ENCODE results near the gene NUP35.
"Not testable (repeated sequence)": the region's sequence is repeated elsewhere in the genome, so short reads cannot be mapped to it uniquely, and the experiment has no call there.

The NUP35 gene

GRCh38 chr2:183113630-183114029, 10.6 kb upstream of the NUP35 start:
- Histone ChIP-seq H3K9ac (ENCODE audit: low read depth, low read length) (no peak overlapping the region), H3K4me1 (ENCODE audit: insufficient read depth, low read length) (no peaks in the 10 kb centered on the region), H3K36me3 (ENCODE audit: insufficient read depth, low read length) (no peaks in the 10 kb centered on the region), H3K9me3 (ENCODE audit: control insufficient read depth, insufficient read depth, low read length) (no peaks in the 10 kb centered on the region)

GRCh38 chr2:183117226-183117625, 7.0 kb upstream of the NUP35 start:
- no peaks in the 10 kb centered on the region for H3K4me1 ChIP-seq (ENCODE audit: insufficient read depth, low read length)
- H3K36me3 ChIP-seq (ENCODE audit: insufficient read depth, low read length) = no peaks in the 10 kb centered on the region
- H3K9me3 ChIP-seq (ENCODE audit: control insufficient read depth, insufficient read depth, low read length) = no peaks in the 10 kb centered on the region
- H3K9ac ChIP-seq (ENCODE audit: low read depth, low read length) = no peak overlapping the region

GRCh38 chr2:183123117-183123958, 905 bp upstream of the NUP35 start:
- Histone ChIP-seq H3K36me3 (ENCODE audit: insufficient read depth, low read length) (no peaks in the 10 kb centered on the region), H3K4me1 (ENCODE audit: insufficient read depth, low read length) (no peaks in the 10 kb centered on the region), H3K9ac (ENCODE audit: low read depth, low read length) (peak overlapping the region; percentile 83), H3K9me3 (ENCODE audit: control insufficient read depth, insufficient read depth, low read length) (no peaks in the 10 kb centered on the region)

- Histone ChIP-seq H3K9ac (ENCODE audit: low read depth, low read length) (peak overlapping the region; percentile 83), H3K9me3 (ENCODE audit: control insufficient read depth, insufficient read depth, low read length) (no peaks in the 10 kb centered on the region), H3K4me1 (ENCODE audit: insufficient read depth, low read length) (no peaks in the 10 kb centered on the region), H3K36me3 (ENCODE audit: insufficient read depth, low read length) (no peaks in the 10 kb centered on the region)
These were observed 353 bp upstream of the NUP35 start for GRCh38 chr2:183123959-183124221.

- Histone ChIP-seq H3K9ac (ENCODE audit: low read depth, low read length) (peak overlapping the region; percentile 83), H3K36me3 (ENCODE audit: insufficient read depth, low read length) (no peaks in the 10 kb centered on the region)
These were observed 663 bp downstream of the NUP35 start for GRCh38 chr2:183124957-183125255.

GRCh38 chr2:183125659-183126341, 1.6 kb downstream of the NUP35 start:
- H3K9ac ChIP-seq (ENCODE audit: low read depth, low read length) = peak overlapping the region; percentile 20; the same call in 1 of the 2 replicates
- no peaks in the 10 kb centered on the region for H3K4me1 ChIP-seq (ENCODE audit: insufficient read depth, low read length)
- no peaks in the 10 kb centered on the region; the same call in 1 of the 2 replicates for H3K36me3 ChIP-seq (ENCODE audit: insufficient read depth, low read length)
- no peaks in the 10 kb centered on the region for H3K9me3 ChIP-seq (ENCODE audit: control insufficient read depth, insufficient read depth, low read length)

More at GRCh38 chr2:183124957-183125255, 663 bp downstream of the NUP35 start:
- Histone ChIP-seq H3K9me3 (ENCODE audit: control insufficient read depth, insufficient read depth, low read length) (no peaks in the 10 kb centered on the region), H3K4me1 (ENCODE audit: insufficient read depth, low read length) (no peaks in the 10 kb centered on the region)

- Histone ChIP-seq H3K9me3 (ENCODE audit: control insufficient read depth, insufficient read depth, low read length) (no peaks in the 10 kb centered on the region), H3K4me1 (ENCODE audit: insufficient read depth, low read length) (no peaks in the 10 kb centered on the region), H3K9ac (ENCODE audit: low read depth, low read length) (no peak overlapping the region), H3K36me3 (ENCODE audit: insufficient read depth, low read length) (peaks cover 3% of the 10 kb centered on the region; the same call in 1 of the 2 replicates)
These were observed 2.4 kb downstream of the NUP35 start for GRCh38 chr2:183126635-183127034.

GRCh38 chr2:183134016-183134415, 9.8 kb downstream of the NUP35 start:
- H3K9me3 ChIP-seq (ENCODE audit: control insufficient read depth, insufficient read depth, low read length) = no peaks in the 10 kb centered on the region
- no peak overlapping the region for H3K9ac ChIP-seq (ENCODE audit: low read depth, low read length)
- H3K36me3 ChIP-seq (ENCODE audit: insufficient read depth, low read length) = peaks cover 8% of the 10 kb centered on the region
- H3K4me1 ChIP-seq (ENCODE audit: insufficient read depth, low read length) = no peaks in the 10 kb centered on the region

- Histone ChIP-seq H3K9ac (ENCODE audit: low read depth, low read length) (no peak overlapping the region), H3K36me3 (ENCODE audit: insufficient read depth, low read length) (peaks cover 17% of the 10 kb centered on the region; the same call in 1 of the 2 replicates), H3K9me3 (ENCODE audit: control insufficient read depth, insufficient read depth, low read length) (peaks cover 17% of the 10 kb centered on the region), H3K4me1 (ENCODE audit: insufficient read depth, low read length) (no peaks in the 10 kb centered on the region)
These were observed 24.7 kb downstream of the NUP35 start for GRCh38 chr2:183148955-183149354.

- Histone ChIP-seq H3K9ac (ENCODE audit: low read depth, low read length) (no peak overlapping the region), H3K9me3 (ENCODE audit: control insufficient read depth, insufficient read depth, low read length) (peaks cover 15% of the 10 kb centered on the region), H3K36me3 (ENCODE audit: insufficient read depth, low read length) (peaks cover 17% of the 10 kb centered on the region; the same call in 1 of the 2 replicates)
These were observed 25.2 kb downstream of the NUP35 start for GRCh38 chr2:183149489-183149888.

GRCh38 chr2:183152280-183152679, 28.0 kb downstream of the NUP35 start:
- Histone ChIP-seq H3K9me3 (ENCODE audit: control insufficient read depth, insufficient read depth, low read length) (peaks cover 11% of the 10 kb centered on the region), H3K36me3 (ENCODE audit: insufficient read depth, low read length) (peaks cover 17% of the 10 kb centered on the region; the same call in 1 of the 2 replicates)
- not testable (repeated sequence) for H3K9ac ChIP-seq (ENCODE audit: low read depth, low read length); H3K4me1 ChIP-seq (ENCODE audit: insufficient read depth, low read length)

More at GRCh38 chr2:183149489-183149888, 25.2 kb downstream of the NUP35 start:
- no peaks in the 10 kb centered on the region for H3K4me1 ChIP-seq (ENCODE audit: insufficient read depth, low read length)

GRCh38 chr2:183153967-183154366, 29.7 kb downstream of the NUP35 start:
- Histone ChIP-seq H3K9me3 (ENCODE audit: control insufficient read depth, insufficient read depth, low read length) (peaks cover 11% of the 10 kb centered on the region), H3K4me1 (ENCODE audit: insufficient read depth, low read length) (0 out of 2 replicates have a peak, but pooled peaks cover 5% of the 10 kb centered on the region), H3K9ac (ENCODE audit: low read depth, low read length) (no peak overlapping the region), H3K36me3 (ENCODE audit: insufficient read depth, low read length) (peaks cover 17% of the 10 kb centered on the region; the same call in 1 of the 2 replicates)

GRCh38 chr2:183154772-183155171, 30.5 kb downstream of the NUP35 start:
- Histone ChIP-seq H3K36me3 (ENCODE audit: insufficient read depth, low read length) (peaks cover 17% of the 10 kb centered on the region; the same call in 1 of the 2 replicates), H3K9me3 (ENCODE audit: control insufficient read depth, insufficient read depth, low read length) (peaks cover 11% of the 10 kb centered on the region)
- not testable (repeated sequence) for H3K9ac ChIP-seq (ENCODE audit: low read depth, low read length); H3K4me1 ChIP-seq (ENCODE audit: insufficient read depth, low read length)

GRCh38 chr2:183157131-183157530, 32.9 kb downstream of the NUP35 start:
- Histone ChIP-seq H3K4me1 (ENCODE audit: insufficient read depth, low read length) (peaks cover 8% of the 10 kb centered on the region; the same call in 1 of the 2 replicates), H3K9ac (ENCODE audit: low read depth, low read length) (no peak overlapping the region), H3K9me3 (ENCODE audit: control insufficient read depth, insufficient read depth, low read length) (peaks cover 11% of the 10 kb centered on the region), H3K36me3 (ENCODE audit: insufficient read depth, low read length) (peaks cover 14% of the 10 kb centered on the region; the same call in 1 of the 2 replicates)

GRCh38 chr2:183162362-183162761, 38.1 kb downstream of the NUP35 start:
- peaks cover 8% of the 10 kb centered on the region; the same call in 1 of the 2 replicates for H3K4me1 ChIP-seq (ENCODE audit: insufficient read depth, low read length)
- no peaks in the 10 kb centered on the region for H3K9me3 ChIP-seq (ENCODE audit: control insufficient read depth, insufficient read depth, low read length)
- H3K36me3 ChIP-seq (ENCODE audit: insufficient read depth, low read length) = peaks cover 8% of the 10 kb centered on the region; the same call in 1 of the 2 replicates
- no peak overlapping the region for H3K9ac ChIP-seq (ENCODE audit: low read depth, low read length)
